BJ (cell line): ENCODE data around the gene FYTTD1. TPM values are rescaled to one million over a fixed set of nuclear protein-coding genes. Genes with fewer than 3 reads are reported as not detected.

Source experiments
- CTCF ChIA-PET: fragments of 350-600 bp; formaldehyde crosslinking; extraction: SDS; loops from one replicate; lab custom pipeline; 2021; ENCODE audit warnings: antibody characterized with exemption, inconsistent platforms; lab: Yijun Ruan, JAX
- POLR2A ChIA-PET: fragments of 300-600 bp; sonication (Branson Sonifier 250); formaldehyde crosslinking; extraction: SDS; loops from one replicate; lab custom pipeline; 2021; ENCODE audit warnings: antibody characterized with exemption; lab: Charles Lee
- DNase-seq: peaks from one replicate; pipeline ENCODE4 v3.0.0-alpha.2; 2011; ENCODE audit warnings: low read depth
- H3K27me3 ChIP-seq: 2 replicates; pipeline ENCODE4 v1.6.0; 2011; ENCODE audit warnings: low read length; ENCODE audit not compliant: control insufficient read depth, insufficient read depth
- H3K36me3 ChIP-seq: 2 replicates; pipeline ENCODE4 v1.5.1; 2011; ENCODE audit warnings: low read length; ENCODE audit not compliant: control insufficient read depth, insufficient read depth
- H3K4me3 ChIP-seq: 2 replicates; pipeline ENCODE4 v1.5.1; 2011; ENCODE audit warnings: low read depth, mild to moderate bottlenecking, control low read depth, low read length
- CTCF ChIP-seq: IDR thresholded peaks from 2 replicates; pipeline ENCODE4 v1.5.1; 2011; ENCODE audit warnings: low read depth, mild to moderate bottlenecking, control low read depth, inconsistent platforms, low read length, moderate library complexity; ENCODE audit not compliant: insufficient read depth
- polyA plus RNA-seq: library from polyadenylated mRNA; depleted of rRNA; stranded (reverse); fragments of >200 nt; gene quantifications from 2 replicates; pipeline ENCODE4 v1.2.3, GENCODE V29; 2011

Gene FYTTD1
- polyA plus RNA-seq, 1 experiment, result 37.2 TPM

- CTCF ChIA-PET, result no interaction called here
- Histone ChIP-seq H3K36me3 (no peaks in the 10 kb centered on the region), H3K27me3 (no peaks in the 10 kb centered on the region), H3K4me3 (no peak overlapping the region)
- no peak for DNase-seq
- POLR2A ChIA-PET, result no interaction called here
- TF ChIP-seq CTCF, result no peak
These were observed 43.6 kb downstream of the FYTTD1 start for GRCh38 chr3:197793247-197793646.

GRCh38 chr3:197794115-197794514 is 44.4 kb downstream of the FYTTD1 start:
- no peak overlapping the region for H3K4me3 ChIP-seq
- ChIA-PET CTCF (interaction anchor here (1.4 kb wide), 1 partner anchor 29 kb away, joined by 4 read pairs; no protein-coding TSS in a partner anchor), POLR2A (no interaction called here)
- no peaks in the 10 kb centered on the region for H3K27me3 ChIP-seq
- H3K36me3 ChIP-seq, result no peaks in the 10 kb centered on the region
- no peak for TF ChIP-seq CTCF
- no peak for DNase-seq

- CTCF ChIA-PET, result interaction anchor here (1.4 kb wide), 1 partner anchor 28 kb away, joined by 4 read pairs; no protein-coding TSS in a partner anchor
- POLR2A ChIA-PET, result interaction anchor here (0.6 kb wide), 1 partner anchor 8 kb away, joined by 3 read pairs; no protein-coding TSS in a partner anchor
- Histone ChIP-seq H3K4me3 (no peak overlapping the region), H3K36me3 (no peaks in the 10 kb centered on the region), H3K27me3 (no peaks in the 10 kb centered on the region)
- TF ChIP-seq CTCF, result no peak
- no peak for DNase-seq
These were observed 45.5 kb downstream of the FYTTD1 start for GRCh38 chr3:197795200-197795599.

GRCh38 chr3:197796087-197796486 is 46.4 kb downstream of the FYTTD1 start:
- no peak for DNase-seq
- Histone ChIP-seq H3K4me3 (no peak overlapping the region), H3K36me3 (no peaks in the 10 kb centered on the region), H3K27me3 (no peaks in the 10 kb centered on the region)
- no peak for TF ChIP-seq CTCF
- CTCF ChIA-PET, result no interaction called here
- POLR2A ChIA-PET, result no interaction called here

GRCh38 chr3:197798863-197799262 is 49.2 kb downstream of the FYTTD1 start:
- Histone ChIP-seq H3K27me3 (no peaks in the 10 kb centered on the region), H3K4me3 (no peak overlapping the region), H3K36me3 (no peaks in the 10 kb centered on the region)
- ChIA-PET CTCF (no interaction called here), POLR2A (no interaction called here)
- DNase-seq, result no peak
- no peak for TF ChIP-seq CTCF
